A549 (cell line): Measurements from ENCODE around the gene DLL4. TPM values are rescaled to one million over a fixed set of nuclear protein-coding genes. Genes with fewer than 3 reads are reported as not detected.

Experiments
- ATAC-seq, 2 experiments: fragments of 200-7000 bp in 1 of 2; fragments of >200 bp in 1 of 2; cut with Nextera tagmentation in 1 of 2; cut with Tn5 transposase in 1 of 2; 3 replicates each; pipeline versions ENCODE4 v1.8.0 to v1.9.1; 2018 to 2020; ENCODE audit warnings: mild to moderate bottlenecking in 1 of 2, moderate library complexity in 1 of 2
- CTCF ChIA-PET: fragments of 300-600 bp; sonication (Branson Sonifier 250); formaldehyde crosslinking; extraction: SDS; loops from one replicate; lab custom pipeline; 2021; ENCODE audit warnings: antibody characterized with exemption, inconsistent platforms; lab: Yijun Ruan, JAX
- POLR2A ChIA-PET: fragments of 350-600 bp; formaldehyde crosslinking; extraction: SDS; loops from one replicate; lab custom pipeline; 2021; ENCODE audit warnings: antibody characterized with exemption, inconsistent platforms; lab: Yijun Ruan, JAX
- DNase-seq, 2 experiments: peaks; one replicate each; pipeline versions ENCODE4 v3.0.0 to v3.0.0-alpha.2; 2011 to 2016; ENCODE audit warnings: low read depth in 1 of 2, low spot score in 1 of 2
- FAIRE-seq: peaks from 2 replicates; lab custom pipeline; 2011; peaks lifted over from hg19 to GRCh38; lab: Jason Lieb, UNC
- H3K27ac ChIP-seq, 2 experiments: fragments of >200 bp; sonication (Bioruptor Twin); formaldehyde crosslinking; 3 replicates each; pipeline ENCODE4 v1.5.1; 2016 to 2017
- H3K4me1 ChIP-seq: fragments of >200 bp; sonication (Bioruptor Twin); formaldehyde crosslinking; 3 replicates; pipeline ENCODE4 v1.6.1; 2016
- H3K4me2 ChIP-seq: fragments of >200 bp; sonication (Bioruptor Twin); formaldehyde crosslinking; 3 replicates; pipeline ENCODE4 v1.6.1; 2016
- H3K4me3 ChIP-seq: fragments of >200 bp; sonication (Bioruptor Twin); formaldehyde crosslinking; 3 replicates; pipeline ENCODE4 v1.5.1; 2016
- H3K9me3 ChIP-seq: fragments of >200 bp; sonication (Bioruptor Twin); formaldehyde crosslinking; 3 replicates; pipeline ENCODE4 v1.6.1; 2016
- EHF ChIP-seq: fragments of 250-450 bp; sonication (Bioruptor Pico); IDR thresholded peaks from 2 replicates; pipeline ENCODE4 v1.5.0; 2020; ENCODE audit warnings: mild to moderate bottlenecking
- FOSL2 ChIP-seq, 2 experiments: fragments of 450-650 bp in 1 of 2; fragments of >200 bp in 1 of 2; sonication (Bioruptor Twin) in 1 of 2; formaldehyde crosslinking; IDR thresholded peaks; 2 replicates each; pipeline versions ENCODE4 v1.5.0 to v1.6.1; 2016 to 2020; ENCODE audit warnings: mild to moderate bottlenecking in 1 of 2, moderate library complexity in 1 of 2
- FOXS1 ChIP-seq: fragments of 250-450 bp; sonication (Bioruptor Pico); IDR thresholded peaks from 2 replicates; pipeline ENCODE4 v1.5.0; 2020; ENCODE audit warnings: mild to moderate bottlenecking, moderate library complexity
- HDAC2 ChIP-seq: fragments of 200-600 bp; sonication (generic); IDR thresholded peaks from 2 replicates; pipeline ENCODE4 v1.6.1; 2016
- HEYL ChIP-seq: fragments of 250-450 bp; sonication (Bioruptor Pico); IDR thresholded peaks from 2 replicates; pipeline ENCODE4 v1.8.0; 2021; ENCODE audit warnings: mild to moderate bottlenecking, moderate library complexity
- HOXA7 ChIP-seq: fragments of 250-450 bp; sonication (Bioruptor Pico); IDR thresholded peaks from 2 replicates; pipeline ENCODE4 v1.5.0; 2020; ENCODE audit warnings: mild to moderate bottlenecking, moderate library complexity
- HOXB13 ChIP-seq: fragments of 250-450 bp; sonication (Bioruptor Pico); IDR thresholded peaks from 2 replicates; pipeline ENCODE4 v1.5.0; 2020; ENCODE audit warnings: low read depth, mild to moderate bottlenecking, moderate library complexity
- HOXB5 ChIP-seq: fragments of 250-450 bp; sonication (Bioruptor Pico); IDR thresholded peaks from 2 replicates; pipeline ENCODE4 v1.5.0; 2020; ENCODE audit warnings: mild to moderate bottlenecking, moderate library complexity
- JUNB ChIP-seq: fragments of >200 bp; sonication (Bioruptor Twin); formaldehyde crosslinking; IDR thresholded peaks from 2 replicates; pipeline ENCODE4 v1.6.1; 2016
- KDM1A ChIP-seq: fragments of 200-600 bp; sonication (generic); IDR thresholded peaks from 2 replicates; pipeline ENCODE4 v1.6.1; 2016; ENCODE audit warnings: low read depth, mild to moderate bottlenecking
- PHF8 ChIP-seq: fragments of 200-600 bp; sonication (generic); IDR thresholded peaks from 2 replicates; pipeline ENCODE4 v1.6.1; 2016; ENCODE audit warnings: low read depth, mild to moderate bottlenecking, antibody characterized with exemption, moderate library complexity, borderline replicate concordance
- POLR2A ChIP-seq: IDR thresholded peaks from 2 replicates; pipeline ENCODE4 v1.6.1; 2012; ENCODE audit warnings: mild to moderate bottlenecking, low read length
- SMC3 ChIP-seq: fragments of >200 bp; sonication (Bioruptor Twin); formaldehyde crosslinking; IDR thresholded peaks from 3 replicates; pipeline ENCODE4 v1.6.1; 2018; ENCODE audit warnings: inconsistent platforms
- TFCP2L1 ChIP-seq: fragments of 250-450 bp; sonication (Bioruptor Pico); IDR thresholded peaks from 2 replicates; pipeline ENCODE4 v1.5.0; 2021; ENCODE audit warnings: mild to moderate bottlenecking
- ZFP36 ChIP-seq: fragments of 450-650 bp; IDR thresholded peaks from 2 replicates; pipeline ENCODE4 v1.6.1; 2014; ENCODE audit warnings: borderline replicate concordance; ENCODE audit not compliant: partially characterized antibody
- ZNF302 ChIP-seq: fragments of 250-450 bp; sonication (Bioruptor Pico); IDR thresholded peaks from 2 replicates; pipeline ENCODE4 v1.9.0; 2021; ENCODE audit warnings: inconsistent platforms, mild to moderate bottlenecking, moderate library complexity
- WGBS: methylation state at CpG from one replicate; pipeline ENCODE4 v1.1.6; 2017; ENCODE audit errors: missing lambda C conversion rate; 5-methylcytosine and 5-hydroxymethylcytosine counted together
- polyA plus RNA-seq, 4 experiments: library from polyadenylated mRNA; depleted of rRNA in 3 of 4; stranded (reverse); fragments of >200 nt; fragmentation: RNase III in 1 of 4; extraction: RNeasy Plus Mini Kit Qiagen cat#74134 plus additional on column Dnase treatment in 1 of 4; gene quantifications; 2 replicates in 3 of 4; 3 replicates in 1 of 4; pipeline ENCODE4 v1.2.3, GENCODE V29; 2011 to 2017
- TF ChIP-seq, protein P1 (sequence below): fragments of 250-450 bp; sonication (Bioruptor Pico); IDR thresholded peaks from 2 replicates; pipeline ENCODE4 v1.5.0; 2020; ENCODE audit warnings: low read depth, mild to moderate bottlenecking, moderate library complexity
- TF ChIP-seq, protein P2 (sequence below): fragments of >200 bp; sonication (Bioruptor Twin); formaldehyde crosslinking; IDR thresholded peaks from 3 replicates; pipeline ENCODE4 v1.5.1; 2016

DLL4 gene
- polyA plus RNA-seq, 2 of the 4 experiments (the other 2 are of a cell fraction) = 0.09 to 0.28 TPM

DNA sequence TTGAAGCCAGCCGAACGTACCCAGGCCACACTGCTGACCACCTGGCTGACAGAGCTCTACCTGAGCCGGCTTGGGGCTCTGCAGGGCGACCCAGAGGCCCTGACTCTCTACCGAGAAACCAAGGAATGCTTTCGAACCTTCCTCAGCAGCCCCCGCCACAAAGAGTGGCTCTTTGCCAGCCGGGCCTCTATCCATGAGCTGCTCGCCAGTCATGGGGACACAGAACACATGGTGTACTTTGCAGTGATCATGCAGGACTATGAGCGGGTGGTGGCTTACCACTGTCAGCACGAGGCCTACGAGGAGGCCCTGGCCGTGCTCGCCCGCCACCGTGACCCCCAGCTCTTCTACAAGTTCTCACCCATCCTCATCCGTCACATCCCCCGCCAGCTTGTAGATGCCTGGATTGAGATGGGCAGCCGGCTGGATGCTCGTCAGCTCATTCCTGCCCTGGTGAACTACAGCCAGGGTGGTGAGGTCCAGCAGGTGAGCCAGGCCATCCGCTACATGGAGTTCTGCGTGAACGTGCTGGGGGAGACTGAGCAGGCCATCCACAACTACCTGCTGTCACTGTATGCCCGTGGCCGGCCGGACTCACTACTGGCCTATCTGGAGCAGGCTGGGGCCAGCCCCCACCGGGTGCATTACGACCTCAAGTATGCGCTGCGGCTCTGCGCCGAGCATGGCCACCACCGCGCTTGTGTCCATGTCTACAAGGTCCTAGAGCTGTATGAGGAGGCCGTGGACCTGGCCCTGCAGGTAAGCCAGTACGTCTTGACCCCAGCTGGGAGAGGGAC lies 28.7 kb upstream of the DLL4 start:
- FAIRE-seq (no peak), DNase-seq (no peak), ATAC-seq (no peak)
- Histone ChIP-seq H3K4me1 (peaks cover 8% of the 10 kb centered on the region; the same call in 2 of the 3 replicates), H3K27ac (no peak overlapping the region), H3K4me3 (no peak overlapping the region), H3K9me3 (no peaks in the 10 kb centered on the region), H3K4me2 (no peak overlapping the region)
- POLR2A ChIA-PET = interaction anchor here (0.6 kb wide), 1 partner anchor 73 kb away, joined by 5 read pairs; no protein-coding TSS in a partner anchor
- WGBS = 91% methylated on average over 10 of the region's 36 CpGs
- CTCF ChIA-PET = interaction anchor here (1.3 to 13.7 kb wide), 4 partner anchors 9 to 285 kb away, joined by 3 to 254 read pairs (median 4); no protein-coding TSS in a partner anchor
- TF ChIP-seq, protein P1, sequence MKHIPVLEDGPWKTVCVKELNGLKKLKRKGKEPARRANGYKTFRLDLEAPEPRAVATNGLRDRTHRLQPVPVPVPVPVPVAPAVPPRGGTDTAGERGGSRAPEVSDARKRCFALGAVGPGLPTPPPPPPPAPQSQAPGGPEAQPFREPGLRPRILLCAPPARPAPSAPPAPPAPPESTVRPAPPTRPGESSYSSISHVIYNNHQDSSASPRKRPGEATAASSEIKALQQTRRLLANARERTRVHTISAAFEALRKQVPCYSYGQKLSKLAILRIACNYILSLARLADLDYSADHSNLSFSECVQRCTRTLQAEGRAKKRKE = no peak
- TF ChIP-seq HDAC2 (no peak), SMC3 (no peak), ZNF302 (CRISPR knock-in tag) (no peak), EHF (CRISPR knock-in tag) (no peak), HOXA7 (no peak), FOXS1 (CRISPR knock-in tag) (no peak)
- TF ChIP-seq, protein P2, sequence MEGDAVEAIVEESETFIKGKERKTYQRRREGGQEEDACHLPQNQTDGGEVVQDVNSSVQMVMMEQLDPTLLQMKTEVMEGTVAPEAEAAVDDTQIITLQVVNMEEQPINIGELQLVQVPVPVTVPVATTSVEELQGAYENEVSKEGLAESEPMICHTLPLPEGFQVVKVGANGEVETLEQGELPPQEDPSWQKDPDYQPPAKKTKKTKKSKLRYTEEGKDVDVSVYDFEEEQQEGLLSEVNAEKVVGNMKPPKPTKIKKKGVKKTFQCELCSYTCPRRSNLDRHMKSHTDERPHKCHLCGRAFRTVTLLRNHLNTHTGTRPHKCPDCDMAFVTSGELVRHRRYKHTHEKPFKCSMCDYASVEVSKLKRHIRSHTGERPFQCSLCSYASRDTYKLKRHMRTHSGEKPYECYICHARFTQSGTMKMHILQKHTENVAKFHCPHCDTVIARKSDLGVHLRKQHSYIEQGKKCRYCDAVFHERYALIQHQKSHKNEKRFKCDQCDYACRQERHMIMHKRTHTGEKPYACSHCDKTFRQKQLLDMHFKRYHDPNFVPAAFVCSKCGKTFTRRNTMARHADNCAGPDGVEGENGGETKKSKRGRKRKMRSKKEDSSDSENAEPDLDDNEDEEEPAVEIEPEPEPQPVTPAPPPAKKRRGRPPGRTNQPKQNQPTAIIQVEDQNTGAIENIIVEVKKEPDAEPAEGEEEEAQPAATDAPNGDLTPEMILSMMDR = no peak

DNA sequence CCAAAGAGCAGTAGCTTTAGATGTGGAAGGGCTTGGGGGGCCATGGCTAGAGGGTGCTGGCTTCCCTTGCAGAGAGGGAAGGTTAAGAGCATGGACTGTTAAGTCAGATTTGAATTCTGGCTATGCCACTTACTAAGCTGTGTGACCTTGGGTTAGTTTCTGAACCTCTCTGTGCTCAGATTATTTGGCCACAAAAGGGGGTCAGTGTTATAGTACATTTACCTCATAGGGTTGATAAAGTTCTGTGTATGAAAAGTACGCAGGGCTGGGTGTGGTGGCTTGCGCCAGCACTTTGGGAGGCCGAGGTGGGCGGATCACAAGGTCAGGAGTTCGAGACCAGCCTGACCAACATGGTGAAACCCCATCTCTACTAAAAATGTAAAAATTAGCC lies 28.1 kb upstream of the DLL4 start:
- WGBS = 98% methylated on average over 4 of the region's 5 CpGs
- no peak for TF ChIP-seq FOXS1 (CRISPR knock-in tag)
- TF ChIP-seq TFCP2L1 (CRISPR knock-in tag) = no peak
- no peak for TF ChIP-seq HOXB5 (CRISPR knock-in tag)
- no peak for TF ChIP-seq PHF8
- no peak for TF ChIP-seq FOSL2 (IDR thresholded peaks at IDR 0.05)
- no peak for TF ChIP-seq FOSL2 (CRISPR knock-in tag; IDR thresholded peaks at IDR 0.05)
- TF ChIP-seq SMC3 = no peak
- TF ChIP-seq ZFP36 = peak; percentile 59
- TF ChIP-seq POLR2A = no peak
- no peak for TF ChIP-seq HOXB13 (CRISPR knock-in tag)
- no peak for TF ChIP-seq JUNB
- TF ChIP-seq KDM1A = peak; percentile 71; the same call in 1 of the 2 replicates
- no peak for TF ChIP-seq HEYL
- TF ChIP-seq HOXA7 = no peak
- peak; percentile 63; the same call in 1 of the 2 replicates for TF ChIP-seq HDAC2
- TF ChIP-seq, all 56 proteins: peak for 3
- DNase-seq (no peak), FAIRE-seq (no peak), ATAC-seq (no peak)
- ChIA-PET POLR2A (no interaction called here), CTCF (interaction anchor here (1.6 to 13.7 kb wide), 5 partner anchors 9 to 285 kb away, joined by 4 to 254 read pairs (median 59); no protein-coding TSS in a partner anchor)
- Histone ChIP-seq H3K4me1 (peaks cover 7% of the 10 kb centered on the region), H3K4me3 (no peak overlapping the region), H3K27ac (no peak overlapping the region), H3K9me3 (no peaks in the 10 kb centered on the region), H3K4me2 (no peak overlapping the region)
